GM23338 (cell line): ENCODE measurements around the gene TULP4.

Source experiments
- CTCF ChIP-seq, 2 experiments: fragments of 200-600 bp in 1 of 2; sonication (generic) in 1 of 2; conservative IDR thresholded peaks; 2 replicates each; pipeline versions ENCODE4 v1.5.1 to v1.6.1; 2016 to 2017; ENCODE audit warnings: antibody characterized with exemption in 2 of 2, low read depth in 2 of 2, mild to moderate bottlenecking in 2 of 2, moderate library complexity in 1 of 2
- ETS1 ChIP-seq: IDR thresholded peaks from 2 replicates; pipeline ENCODE4 v1.6.1; 2016; ENCODE audit warnings: antibody characterized with exemption
- EZH2 ChIP-seq: fragments of 200-600 bp; sonication (generic); IDR thresholded peaks from one replicate; pipeline ENCODE4 v1.8.0; 2017; ENCODE audit warnings: antibody characterized with exemption, mild to moderate bottlenecking, low read depth; ENCODE audit not compliant: unreplicated experiment
- EZH2phosphoT487 ChIP-seq: fragments of 200-600 bp; sonication (generic); IDR thresholded peaks from one replicate; pipeline ENCODE4 v1.8.1; 2018; ENCODE audit warnings: antibody characterized with exemption; ENCODE audit not compliant: unreplicated experiment
- POLR2AphosphoS5 ChIP-seq: IDR thresholded peaks from 2 replicates; pipeline ENCODE4 v1.6.1; 2016; ENCODE audit warnings: antibody characterized with exemption, low read depth
- REST ChIP-seq: IDR thresholded peaks from one replicate; pipeline ENCODE4 v1.6.1; 2018; ENCODE audit warnings: antibody characterized with exemption; ENCODE audit not compliant: unreplicated experiment

- TF ChIP-seq POLR2AphosphoS5 = no peak
- TF ChIP-seq CTCF (conservative IDR thresholded peaks at IDR 0.05; ENCODE audit: low read depth in 2 of 2) = peak; percentile 27 to 50; a peak in 3 of 4 replicates
- no peak for TF ChIP-seq ETS1
- TF ChIP-seq EZH2phosphoT487 = no peak
- no peak for TF ChIP-seq EZH2
- no peak for TF ChIP-seq REST
Measured at GRCh38 chr6:158468666-158469065, 156.4 kb downstream of the TULP4 start.
